Measurements from ENCODE around the gene TIMP3. TPM values are rescaled to one million over a fixed set of nuclear protein-coding genes. Genes with fewer than 3 reads are reported as not detected.

Gene TIMP3
- total and polyA plus RNA-seq, 3 donors from 2014 or later, result 200 to 214 (median 201) TPM

- no peaks in the 10 kb centered on the region for H3K9me3 ChIP-seq
- intact Hi-C loops (cut with DNase I; ENCODE audit: low total_unique reads), result no loop called here
- no peak overlapping the region for H3K4me3 ChIP-seq
- no peaks in the 10 kb centered on the region for H3K27me3 ChIP-seq
- WGBS, 2 donors, result 63 to 75% methylated on average over 6 of the region's 6 CpGs
- no peak for DNase-seq
- peaks cover 5% of the 10 kb centered on the region for H3K4me1 ChIP-seq
- TF ChIP-seq POLR2A (IDR thresholded peaks at IDR 0.05) (no peak), CTCF (IDR thresholded peaks at IDR 0.05) (no peak)
- no peak overlapping the region for H3K27ac ChIP-seq
- H3K36me3 ChIP-seq (ENCODE audit: low read depth, missing control alignments), result no peaks in the 10 kb centered on the region
Observed at GRCh38 chr22:32809786-32810554, 8.5 kb downstream of the TIMP3 start.

DNA sequence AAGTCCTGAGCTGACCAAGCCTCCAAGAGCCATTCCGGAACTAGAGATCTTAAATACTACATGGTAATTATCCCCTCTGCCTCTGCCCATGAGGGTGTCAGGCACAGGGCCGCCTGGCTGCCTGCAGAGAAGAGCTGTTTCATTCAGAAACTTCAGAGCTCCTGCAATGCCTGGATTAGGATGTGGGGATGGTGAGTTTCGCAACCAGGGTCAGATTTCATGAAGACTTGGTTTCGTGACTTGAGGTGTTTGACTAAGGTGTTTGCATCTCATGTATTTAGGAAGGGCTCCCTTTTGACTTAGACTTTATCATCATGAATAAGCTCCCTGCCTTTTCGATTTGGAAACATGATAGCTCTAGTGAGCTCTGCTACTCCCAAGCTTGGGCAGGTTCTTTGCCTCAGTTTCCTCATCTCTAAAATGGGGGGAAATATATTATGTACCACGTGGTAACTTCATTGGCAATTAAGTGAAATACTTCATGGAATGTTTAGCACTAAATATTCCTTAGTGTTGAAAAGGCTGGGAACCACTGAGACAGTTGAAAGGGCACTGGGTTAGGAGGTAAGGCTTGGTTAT, 9.1 kb downstream of the TIMP3 start:
- H3K36me3 ChIP-seq (ENCODE audit: low read depth, missing control alignments), result no peaks in the 10 kb centered on the region
- no peak overlapping the region for H3K27ac ChIP-seq
- no peak overlapping the region for H3K4me3 ChIP-seq
- no peak for DNase-seq
- no peaks in the 10 kb centered on the region for H3K27me3 ChIP-seq
- H3K9me3 ChIP-seq, result no peaks in the 10 kb centered on the region
- 90 to 91% methylated on average over 6 of the region's 6 CpGs for WGBS, 2 donors
- H3K4me1 ChIP-seq, result no peaks in the 10 kb centered on the region
- TF ChIP-seq POLR2A (IDR thresholded peaks at IDR 0.05) (no peak), CTCF (IDR thresholded peaks at IDR 0.05) (no peak)
- intact Hi-C loops (cut with DNase I; ENCODE audit: low total_unique reads), result no loop called here

- no peaks in the 10 kb centered on the region for H3K4me1 ChIP-seq
- H3K27me3 ChIP-seq, result no peaks in the 10 kb centered on the region
- WGBS, 2 donors, result 62 to 76% methylated on average over 3 of the region's 3 CpGs
- H3K4me3 ChIP-seq, result no peak overlapping the region
- H3K27ac ChIP-seq, result no peak overlapping the region
- intact Hi-C loops (cut with DNase I; ENCODE audit: low total_unique reads), result no loop called here
- TF ChIP-seq CTCF (IDR thresholded peaks at IDR 0.05), result no peak
- TF ChIP-seq POLR2A (IDR thresholded peaks at IDR 0.05), result no peak
- no peaks in the 10 kb centered on the region for H3K36me3 ChIP-seq (ENCODE audit: low read depth, missing control alignments)
- DNase-seq, result no peak
- no peaks in the 10 kb centered on the region for H3K9me3 ChIP-seq
Observed at GRCh38 chr22:32811788-32812545, 10.5 kb downstream of the TIMP3 start.

GRCh38 chr22:32814285-32814860, 12.9 kb downstream of the TIMP3 start:
- TF ChIP-seq CTCF (IDR thresholded peaks at IDR 0.05), result no peak
- no peak for TF ChIP-seq POLR2A (IDR thresholded peaks at IDR 0.05)
- DNase-seq, result no peak
- H3K27ac ChIP-seq, result no peak overlapping the region
- WGBS, 2 donors, result 56 to 66% methylated on average over 5 of the region's 5 CpGs
- no peaks in the 10 kb centered on the region for H3K9me3 ChIP-seq
- no peaks in the 10 kb centered on the region for H3K27me3 ChIP-seq
- no peak overlapping the region for H3K4me3 ChIP-seq
- intact Hi-C loops (cut with DNase I; ENCODE audit: low total_unique reads), result no loop called here
- no peaks in the 10 kb centered on the region for H3K36me3 ChIP-seq (ENCODE audit: low read depth, missing control alignments)
- peaks cover 8% of the 10 kb centered on the region for H3K4me1 ChIP-seq
